Testis (tissue), 2 donors: Measurements from ENCODE around the gene VOPP1.

ENCODE experiments used
- CTCF ChIP-seq, 3 experiments: fragments of 450-650 bp in 2 of 3; fragments of 200-600 bp in 1 of 3; sonication (generic) in 1 of 3; IDR thresholded peaks; one replicate each; pipeline ENCODE4 v1.5.1; 2016 to 2019; ENCODE audit warnings: antibody characterized with exemption in 3 of 3, mild to moderate bottlenecking in 2 of 3, moderate library complexity in 1 of 3
- POLR2A ChIP-seq: fragments of 450-650 bp; IDR thresholded peaks from one replicate; pipeline ENCODE4 v1.6.1; 2017; ENCODE audit warnings: antibody characterized with exemption, mild to moderate bottlenecking, moderate library complexity

- TF ChIP-seq CTCF (IDR thresholded peaks at IDR 0.05): no peak
- TF ChIP-seq POLR2A: no peak
Observed at GRCh38 chr7:55552320-55553023, 19.8 kb downstream of the VOPP1 start.
